K562 (cell line): Measurements from ENCODE around the gene OVOL3. TPM values are rescaled to one million over a fixed set of nuclear protein-coding genes. Genes with fewer than 3 reads are reported as not detected.
A peak's percentile ranks its signal among the peaks of the same experiment; 100 is the strongest.

Source experiments
- ATAC-seq: fragments of 200-7000 bp; cut with Tn5 transposase; 3 replicates; pipeline ENCODE4 v1.9.1; 2020; ENCODE audit warnings: moderate library complexity
- BruUV-seq: library from RNA; stranded (reverse); fragments of 400-500 nt; replicated peaks from 2 replicates; lab custom pipeline; 2021; lab: Mats Ljungman, UMichigan
- CTCF ChIA-PET: fragments of 300-600 bp; formaldehyde crosslinking; extraction: SDS; loops from one replicate; lab custom pipeline; 2021; ENCODE audit warnings: low intra/inter-chr PET ratio; lab: Yijun Ruan, JAX
- POLR2A ChIA-PET: fragments of 300-600, 350-650 bp; sonication (Branson Sonifier 250); formaldehyde crosslinking; extraction: SDS; loops from one replicate; lab custom pipeline; 2021; ENCODE audit warnings: antibody characterized with exemption, inconsistent platforms; lab: Yijun Ruan, JAX
- DNase-seq, 4 experiments: peaks; one replicate each; pipeline versions ENCODE4 v3.0.0 to v3.0.0-alpha.2; 2011 to 2018; ENCODE audit warnings: low spot score in 3 of 4, mixed read lengths in 3 of 4; ENCODE audit errors: extremely low read depth in 1 of 4
- FAIRE-seq: peaks from 2 replicates; lab custom pipeline; 2011; peaks lifted over from hg19 to GRCh38; lab: Jason Lieb, UNC
- H2AFZ ChIP-seq: 2 replicates; pipeline ENCODE4 v1.6.0; 2011; ENCODE audit warnings: low read depth, low read length, control low read depth, inconsistent platforms
- H3K27ac ChIP-seq: fragments of 200-600 bp; 3 replicates; pipeline ENCODE4 v1.8.0; 2011; ENCODE audit warnings: low read depth, mild to moderate bottlenecking, control low read depth, inconsistent platforms, low read length, moderate library complexity, mixed read lengths; ENCODE audit errors: extremely low read depth
- H3K27me3 ChIP-seq, 2 experiments: fragments of 300-600 bp in 1 of 2; 2 replicates in 1 of 2; 3 replicates in 1 of 2; pipeline versions ENCODE4 v1.6.0 to v1.8.0; 2011; ENCODE audit warnings: inconsistent platforms in 2 of 2, low read length in 2 of 2, mild to moderate bottlenecking in 1 of 2, mixed read lengths in 1 of 2, moderate library complexity in 1 of 2; ENCODE audit not compliant: control insufficient read depth in 2 of 2, insufficient read depth in 2 of 2
- H3K36me3 ChIP-seq: fragments of 300-600 bp; 3 replicates; pipeline ENCODE4 v1.8.0; 2011; ENCODE audit warnings: mild to moderate bottlenecking, low read length, inconsistent platforms; ENCODE audit not compliant: control insufficient read depth, insufficient read depth
- H3K4me1 ChIP-seq, 2 experiments: fragments of 200-600 bp in 1 of 2; replicated peaks in 1 of 2; 2 replicates in 1 of 2; 3 replicates in 1 of 2; pipeline versions ENCODE4 v1.5.1 to v1.8.0; 2011; ENCODE audit warnings: inconsistent platforms in 2 of 2, low read length in 2 of 2, mild to moderate bottlenecking in 1 of 2, mixed read lengths in 1 of 2, moderate library complexity in 1 of 2; ENCODE audit not compliant: control insufficient read depth in 2 of 2, insufficient read depth in 2 of 2
- H3K4me2 ChIP-seq: 2 replicates; pipeline ENCODE4 v1.6.1; 2011; ENCODE audit warnings: low read length, control low read depth, inconsistent platforms, mixed read lengths; ENCODE audit not compliant: insufficient read depth
- H3K4me3 ChIP-seq: fragments of 200-600 bp; sonication (generic), shearing (Covaris generic); 2 replicates; pipeline ENCODE4 v1.5.1; 2016; ENCODE audit warnings: control low read depth, inconsistent platforms
- H3K79me2 ChIP-seq: fragments of 200-600 bp; 3 replicates; pipeline ENCODE4 v1.8.0; 2011; ENCODE audit warnings: low read length, inconsistent platforms; ENCODE audit not compliant: control insufficient read depth, insufficient read depth
- H3K9ac ChIP-seq, 2 experiments: 2 replicates each; pipeline versions ENCODE4 v1.6.0 to v1.6.1; 2011; ENCODE audit warnings: low read depth in 2 of 2, low read length in 2 of 2, control low read depth in 1 of 2, inconsistent platforms in 1 of 2, mild to moderate bottlenecking in 1 of 2, mixed read lengths in 1 of 2; ENCODE audit not compliant: insufficient read depth in 1 of 2
- H3K9me1 ChIP-seq: one replicate; pipeline ENCODE4 v1.6.0; 2011; ENCODE audit warnings: inconsistent platforms, mild to moderate bottlenecking, low read length, moderate library complexity; ENCODE audit not compliant: control insufficient read depth, insufficient read depth
- H3K9me3 ChIP-seq: replicated peaks from 2 replicates; pipeline ENCODE4 v1.5.1; 2011; ENCODE audit warnings: low read depth, low read length, inconsistent platforms; ENCODE audit not compliant: control insufficient read depth, insufficient read depth
- H4K20me1 ChIP-seq: replicated peaks from 2 replicates; pipeline ENCODE4 v1.6.1; 2011; ENCODE audit warnings: low read length, inconsistent platforms, mixed read lengths; ENCODE audit not compliant: control insufficient read depth, insufficient read depth
- ELF4 ChIP-seq: fragments of 450-650 bp; formaldehyde crosslinking; IDR thresholded peaks from 2 replicates; pipeline ENCODE4 v1.4.0; 2022; ENCODE audit warnings: missing genetic modification characterization
- ESRRA ChIP-seq: fragments of 450-650 bp; IDR thresholded peaks from 2 replicates; pipeline ENCODE4 v1.6.1; 2014; ENCODE audit warnings: low read depth, mild to moderate bottlenecking, moderate library complexity, borderline replicate concordance
- EZH2 ChIP-seq: IDR thresholded peaks from 2 replicates; pipeline ENCODE4 v1.6.1; 2012; ENCODE audit warnings: low read depth, mild to moderate bottlenecking, inconsistent platforms, low read length, borderline replicate concordance
- IRF2 ChIP-seq: sonication (generic); formaldehyde crosslinking; IDR thresholded peaks from 2 replicates; pipeline ENCODE4 v1.8.1; 2022; ENCODE audit warnings: mild to moderate bottlenecking, missing genetic modification reagents
- KAT7 ChIP-seq: sonication (generic); formaldehyde crosslinking; IDR thresholded peaks from 2 replicates; pipeline ENCODE4 v1.8.0; 2022; ENCODE audit warnings: missing genetic modification reagents, mild to moderate bottlenecking, borderline replicate concordance
- TCF3 ChIP-seq: sonication (generic); formaldehyde crosslinking; IDR thresholded peaks from 2 replicates; pipeline ENCODE4 v1.4.0; 2020; ENCODE audit warnings: mild to moderate bottlenecking, missing genetic modification reagents
- WHSC1 ChIP-seq: IDR thresholded peaks from one replicate; pipeline ENCODE4 v1.6.1; 2012; ENCODE audit warnings: low read length, control low read depth, inconsistent platforms
- ZNF174 ChIP-seq: fragments of 250-450 bp; sonication (Bioruptor Pico); IDR thresholded peaks from 2 replicates; pipeline ENCODE4 v1.4.0; 2020; ENCODE audit warnings: mild to moderate bottlenecking
- ZNF197 ChIP-seq: fragments of 200-800 bp; sonication (Bioruptor generic); IDR thresholded peaks from 2 replicates; pipeline ENCODE4 v1.6.1; 2016; ENCODE audit warnings: low read depth, missing genetic modification characterization, missing compliant biosample characterization
- WGBS: fragments of 100-300 bp; shearing (Covaris generic); methylation state at CpG from one replicate; pipeline ENCODE4 v1.1.6; 2016; ENCODE audit warnings: low coverage, mixed read lengths; ENCODE audit not compliant: insufficient coverage; ENCODE audit errors: missing lambda C conversion rate; 5-methylcytosine and 5-hydroxymethylcytosine counted together
- in situ Hi-C: fragments of 300-500 bp; cut with MboI; formaldehyde crosslinking; loops from 4 replicates; pipeline ENCODE4 v1.15.0; 2018; ENCODE audit warnings: inconsistent platforms, mixed read lengths
- intact Hi-C: fragments of 100-400 bp; cut with micrococcal nuclease; formaldehyde crosslinking; loops from 2 replicates; pipeline ENCODE4 v1.14.2; 2022
- polyA plus RNA-seq, 8 experiments: library from polyadenylated mRNA; depleted of rRNA in 4 of 8; stranded (reverse) in 5 of 8; unstranded in 3 of 8; fragments of >200 nt; fragmentation: Nextera tagmentation in 2 of 8; fragmentation: Illumina TruSeq in 1 of 8; extraction: Ambion mirVana in 2 of 8; extraction: Trizol in 1 of 8; gene quantifications; 2 replicates each; pipeline versions ENCODE4 v1.2.1 to v1.2.3, GENCODE V29; 2011 to 2014; ENCODE audit warnings: inconsistent platforms in 1 of 8, missing spikeins in 1 of 8
- total RNA-seq, 7 experiments: library from RNA; depleted of rRNA in 6 of 7; stranded (reverse); fragments of >200 nt in 6 of 7; fragmentation: Illumina TruSeq in 2 of 7; extraction: Trizol in 2 of 7; gene quantifications; 2 replicates each; pipeline versions ENCODE4 v1.2.1 to v1.2.3, GENCODE V29; 2011 to 2021; ENCODE audit warnings: low replicate concordance in 1 of 7
- TF ChIP-seq, protein P1 (sequence below): fragments of 250-450 bp; sonication (Bioruptor Pico); IDR thresholded peaks from 2 replicates; pipeline ENCODE4 v1.4.0; 2020

Gene OVOL3
- total and polyA plus RNA-seq, 9 of the 15 experiments (the other 6 are each of a cell fraction or from before 2014, with no cell fraction given), result not detected

- TF ChIP-seq, protein P1, sequence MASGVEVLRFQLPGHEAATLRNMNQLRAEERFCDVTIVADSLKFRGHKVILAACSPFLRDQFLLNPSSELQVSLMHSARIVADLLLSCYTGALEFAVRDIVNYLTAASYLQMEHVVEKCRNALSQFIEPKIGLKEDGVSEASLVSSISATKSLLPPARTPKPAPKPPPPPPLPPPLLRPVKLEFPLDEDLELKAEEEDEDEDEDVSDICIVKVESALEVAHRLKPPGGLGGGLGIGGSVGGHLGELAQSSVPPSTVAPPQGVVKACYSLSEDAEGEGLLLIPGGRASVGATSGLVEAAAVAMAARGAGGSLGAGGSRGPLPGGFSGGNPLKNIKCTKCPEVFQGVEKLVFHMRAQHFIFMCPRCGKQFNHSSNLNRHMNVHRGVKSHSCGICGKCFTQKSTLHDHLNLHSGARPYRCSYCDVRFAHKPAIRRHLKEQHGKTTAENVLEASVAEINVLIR (CRISPR knock-in tag), result no peak
- TF ChIP-seq ESRRA (no peak), WHSC1 (no peak), EZH2 (no peak), ELF4 (CRISPR knock-in tag) (no peak), ZNF174 (CRISPR knock-in tag) (no peak), TCF3 (CRISPR knock-in tag) (no peak), KAT7 (CRISPR knock-in tag) (no peak), ZNF197 (no peak)
Observed at GRCh38 chr19:36086326-36086725, 24.6 kb upstream of the OVOL3 start (continued).

- TF ChIP-seq IRF2, result no peak
- in situ Hi-C loops (no loop called here), intact Hi-C loops (no loop called here)
- Histone ChIP-seq H3K9ac (peak overlapping the region in 1 of 2 experiments; percentile 31; a peak in 1 of 4 replicates), H4K20me1 (no peaks in the 10 kb centered on the region), H3K36me3 (peaks cover 91% of the 10 kb centered on the region; the same call in 2 of the 3 replicates), H3K9me1 (peaks cover 2% of the 10 kb centered on the region), H3K4me2 (no peak overlapping the region), H3K4me1 (no peaks in the 10 kb centered on the region), H3K4me3 (no peak overlapping the region), H3K79me2 (no peaks in the 10 kb centered on the region), H3K27ac (no peak overlapping the region), H3K9me3 (no peaks in the 10 kb centered on the region), H3K27me3 (no peaks in the 10 kb centered on the region), H2AFZ (no peak overlapping the region)
- 90% methylated on average over 5 of the region's 5 CpGs for WGBS
- DNase-seq, result no peak
- BruUV-seq, result no TSS peak
- ChIA-PET POLR2A (interaction anchor here (1.8 kb wide), 1 partner anchor 15 kb away, joined by 6 read pairs; no protein-coding TSS in a partner anchor), CTCF (no interaction called here)
- FAIRE-seq, result no peak
- no peak for ATAC-seq
Observed at GRCh38 chr19:36089847-36090246, 21.1 kb upstream of the OVOL3 start.
